KOPT-K1 (cell line): ENCODE results near the gene UBR1.

Source experiments
- H3K27ac ChIP-seq: fragments of 200-600 bp; sonication (generic); 2 replicates; pipeline ENCODE4 v1.5.1; 2016; ENCODE audit warnings: antibody characterized with exemption, mild to moderate bottlenecking, low read depth, low read length; ENCODE audit not compliant: poor library complexity, severe bottlenecking
- H3K36me3 ChIP-seq: fragments of 200-600 bp; sonication (generic); 2 replicates; pipeline ENCODE4 v1.5.1; 2017; ENCODE audit warnings: antibody characterized with exemption, mild to moderate bottlenecking, low read length, moderate library complexity; ENCODE audit not compliant: insufficient read depth
- H3K9me3 ChIP-seq: fragments of 200-600 bp; sonication (generic); 2 replicates; pipeline ENCODE4 v1.5.1; 2017; ENCODE audit warnings: antibody characterized with exemption, low read length, mild to moderate bottlenecking; ENCODE audit not compliant: insufficient read depth, poor library complexity, severe bottlenecking

UBR1 gene

GRCh38 chr15:42932833-42933515, 172.9 kb downstream of the UBR1 start:
- H3K27ac ChIP-seq: no peak overlapping the region
- no peaks in the 10 kb centered on the region for H3K9me3 ChIP-seq

GRCh38 chr15:42931702-42932486, 173.9 kb downstream of the UBR1 start:
- H3K9me3 ChIP-seq: no peaks in the 10 kb centered on the region
- H3K36me3 ChIP-seq: no peaks in the 10 kb centered on the region
- H3K27ac ChIP-seq: no peak overlapping the region

More at GRCh38 chr15:42932833-42933515, 172.9 kb downstream of the UBR1 start:
- H3K36me3 ChIP-seq: no peaks in the 10 kb centered on the region

GRCh38 chr15:42929306-42929848, 176.5 kb downstream of the UBR1 start:
- Histone ChIP-seq H3K27ac (no peak overlapping the region), H3K36me3 (no peaks in the 10 kb centered on the region), H3K9me3 (no peaks in the 10 kb centered on the region)

GRCh38 chr15:42921342-42921731, 184.5 kb downstream of the UBR1 start:
- Histone ChIP-seq H3K27ac (peak overlapping the region; percentile 15), H3K9me3 (no peaks in the 10 kb centered on the region), H3K36me3 (no peaks in the 10 kb centered on the region)

- H3K9me3 ChIP-seq: no peaks in the 10 kb centered on the region
- H3K27ac ChIP-seq: peak within 1 kb of the TSS; percentile 49
- no peaks in the 10 kb centered on the region for H3K36me3 ChIP-seq
Measured at GRCh38 chr15:42920519-42921341, 185.1 kb downstream of the UBR1 start, which contains the start of gene TTBK2. TSS of gene TTBK2 (minus strand) at chr15:42920778. CDS start at chr15:42878617, 42,161 bp downstream.

GRCh38 chr15:42919799-42920518, 185.9 kb downstream of the UBR1 start:
- Histone ChIP-seq H3K27ac (peak overlapping the region; percentile 49), H3K9me3 (no peaks in the 10 kb centered on the region), H3K36me3 (no peaks in the 10 kb centered on the region)

- Histone ChIP-seq H3K36me3 (no peaks in the 10 kb centered on the region), H3K27ac (peak overlapping the region; percentile 49), H3K9me3 (no peaks in the 10 kb centered on the region)
Measured at GRCh38 chr15:42919308-42919707, 186.5 kb downstream of the UBR1 start.

- Histone ChIP-seq H3K27ac (no peak overlapping the region), H3K36me3 (no peaks in the 10 kb centered on the region), H3K9me3 (no peaks in the 10 kb centered on the region)
Measured at GRCh38 chr15:42918047-42918446, 187.8 kb downstream of the UBR1 start.

GRCh38 chr15:42915654-42916315, 190.1 kb downstream of the UBR1 start:
- no peaks in the 10 kb centered on the region for H3K9me3 ChIP-seq
- no peaks in the 10 kb centered on the region for H3K36me3 ChIP-seq
- H3K27ac ChIP-seq: peak overlapping the region; percentile 67

- peak overlapping the region; percentile 67 for H3K27ac ChIP-seq
Measured at GRCh38 chr15:42914728-42915497, 190.9 kb downstream of the UBR1 start.

GRCh38 chr15:42911058-42911592, 194.7 kb downstream of the UBR1 start:
- H3K27ac ChIP-seq: no peak overlapping the region
- no peaks in the 10 kb centered on the region for H3K36me3 ChIP-seq
- no peaks in the 10 kb centered on the region for H3K9me3 ChIP-seq

More at GRCh38 chr15:42914728-42915497, 190.9 kb downstream of the UBR1 start:
- Histone ChIP-seq H3K36me3 (no peaks in the 10 kb centered on the region), H3K9me3 (no peaks in the 10 kb centered on the region)

GRCh38 chr15:42908538-42908937, 197.3 kb downstream of the UBR1 start:
- H3K9me3 ChIP-seq: no peaks in the 10 kb centered on the region
- H3K27ac ChIP-seq: no peak overlapping the region
- H3K36me3 ChIP-seq: no peaks in the 10 kb centered on the region
